Endothelial cell of umbilical vein (primary cell): ENCODE measurements around the gene MFSD1. TPM values are rescaled to one million over a fixed set of nuclear protein-coding genes. Genes with fewer than 3 reads are reported as not detected.

ENCODE experiments used
- BruUV-seq: library from RNA; stranded (reverse); fragments of 400-500 nt; replicated peaks from 2 replicates; lab custom pipeline; 2021; lab: Mats Ljungman, UMichigan
- CTCF ChIA-PET: fragments of 300-600, 350-600 bp; sonication (Branson Sonifier 250); formaldehyde crosslinking; loops from one replicate; lab custom pipeline; 2021; ENCODE audit warnings: antibody characterized with exemption, inconsistent platforms; lab: Charles Lee
- POLR2A ChIA-PET: fragments of 300-600, 350-600 bp; sonication (Branson Sonifier 250); formaldehyde crosslinking; loops from one replicate; lab custom pipeline; 2021; ENCODE audit warnings: antibody characterized with exemption, inconsistent platforms; lab: Charles Lee
- DNase-seq: peaks from one replicate; pipeline ENCODE4 v3.0.0-alpha.2; 2011; ENCODE audit warnings: low read depth, low spot score
- FAIRE-seq: peaks from 2 replicates; lab custom pipeline; 2011; peaks lifted over from hg19 to GRCh38; lab: Jason Lieb, UNC
- H2AFZ ChIP-seq: 2 replicates; pipeline ENCODE4 v1.6.0; 2012; ENCODE audit warnings: low read depth, low read length, control low read depth, inconsistent platforms
- H3K27ac ChIP-seq: 2 replicates; pipeline ENCODE4 v1.5.1; 2011; ENCODE audit warnings: low read depth, mild to moderate bottlenecking, control low read depth, low read length, moderate library complexity; ENCODE audit not compliant: insufficient read depth
- H3K27me3 ChIP-seq, 2 experiments: 2 replicates each; pipeline versions ENCODE4 v1.6.0 to v1.6.1; 2011; ENCODE audit warnings: low read length in 2 of 2, mixed read lengths in 1 of 2; ENCODE audit not compliant: control insufficient read depth in 2 of 2, insufficient read depth in 2 of 2
- H3K36me3 ChIP-seq, 2 experiments: 2 replicates in 1 of 2; 3 replicates in 1 of 2; pipeline ENCODE4 v1.5.1; 2011; ENCODE audit warnings: low read length in 2 of 2, mild to moderate bottlenecking in 1 of 2, moderate library complexity in 1 of 2; ENCODE audit not compliant: control insufficient read depth in 2 of 2, insufficient read depth in 2 of 2; ENCODE audit errors: extremely low read depth in 1 of 2
- H3K4me1 ChIP-seq: 3 replicates; pipeline ENCODE4 v1.5.1; 2011; ENCODE audit warnings: mild to moderate bottlenecking, low read length; ENCODE audit not compliant: control insufficient read depth, insufficient read depth; ENCODE audit errors: extremely low read depth
- H3K4me2 ChIP-seq: 2 replicates; pipeline ENCODE4 v1.6.1; 2011; ENCODE audit warnings: low read length, control low read depth, mixed read lengths; ENCODE audit not compliant: insufficient read depth
- H3K4me3 ChIP-seq, 3 experiments: fragments of 200-600 bp in 1 of 3; sonication (generic), shearing (Covaris generic) in 1 of 3; replicated peaks in 1 of 3; 2 replicates each; pipeline ENCODE4 v1.5.1; 2011 to 2016; ENCODE audit warnings: control low read depth in 3 of 3, low read length in 3 of 3, mild to moderate bottlenecking in 2 of 3, inconsistent platforms in 1 of 3, low read depth in 1 of 3, moderate library complexity in 1 of 3; ENCODE audit not compliant: insufficient read depth in 1 of 3
- H3K79me2 ChIP-seq: 2 replicates; pipeline ENCODE4 v1.6.0; 2012; ENCODE audit warnings: low read length, inconsistent platforms; ENCODE audit not compliant: control insufficient read depth, insufficient read depth
- H3K9ac ChIP-seq: replicated peaks from 2 replicates; pipeline ENCODE3; 2011; ENCODE audit warnings: low read length, control low read depth; ENCODE audit not compliant: insufficient read depth; ENCODE audit errors: extremely low read depth
- H3K9me1 ChIP-seq: replicated peaks from 3 replicates; pipeline ENCODE4 v1.6.0; 2011; ENCODE audit warnings: mild to moderate bottlenecking, low read length; ENCODE audit not compliant: control insufficient read depth, insufficient read depth; ENCODE audit errors: extremely low read depth
- H3K9me3 ChIP-seq: replicated peaks from 2 replicates; pipeline ENCODE4 v1.5.1; 2012; ENCODE audit warnings: low read length, inconsistent platforms; ENCODE audit not compliant: control insufficient read depth, insufficient read depth
- H4K20me1 ChIP-seq: replicated peaks from 2 replicates; pipeline ENCODE3; 2011; ENCODE audit warnings: mild to moderate bottlenecking, low read length; ENCODE audit not compliant: control insufficient read depth, insufficient read depth; ENCODE audit errors: extremely low read depth
- CTCF ChIP-seq, 2 donors: IDR thresholded peaks; 1 replicate in 1 of 2; 2 replicates in 1 of 2; pipeline ENCODE4 v1.5.1; 2011; ENCODE audit warnings: low read length in 2 of 2, mild to moderate bottlenecking in 2 of 2, moderate library complexity in 2 of 2, control low read depth in 1 of 2, inconsistent platforms in 1 of 2, low read depth in 1 of 2; ENCODE audit not compliant: insufficient read depth in 1 of 2; ENCODE audit errors: extremely low read depth in 1 of 2
- EZH2 ChIP-seq: IDR thresholded peaks from 2 replicates; pipeline ENCODE4 v1.6.1; 2012; ENCODE audit warnings: borderline replicate concordance, low read depth, mild to moderate bottlenecking, moderate library complexity, low read length, inconsistent platforms; ENCODE audit not compliant: severe bottlenecking
- FOS ChIP-seq: IDR thresholded peaks from 2 replicates; pipeline ENCODE4 v1.6.1; 2011; ENCODE audit warnings: mild to moderate bottlenecking, low read length, moderate library complexity, borderline replicate concordance; ENCODE audit not compliant: insufficient read depth
- GATA2 ChIP-seq: IDR thresholded peaks from 2 replicates; pipeline ENCODE4 v1.7.0; 2011; ENCODE audit warnings: low read depth, mild to moderate bottlenecking, moderate library complexity, mixed read lengths, low read length; ENCODE audit not compliant: insufficient read length, insufficient read depth
- JUN ChIP-seq: IDR thresholded peaks from 2 replicates; pipeline ENCODE4 v1.6.1; 2011; ENCODE audit warnings: borderline replicate concordance, low read depth; ENCODE audit not compliant: insufficient read length, insufficient read depth
- MAX ChIP-seq: IDR thresholded peaks from 2 replicates; pipeline ENCODE4 v1.6.1; 2011; ENCODE audit not compliant: insufficient read depth, insufficient read length
- MYC ChIP-seq: IDR thresholded peaks from one replicate; pipeline ENCODE4 v1.6.1; 2011; ENCODE audit warnings: mild to moderate bottlenecking, low read depth, low read length
- POLR2A ChIP-seq: IDR thresholded peaks from 2 replicates; pipeline ENCODE4 v1.6.1; 2012; ENCODE audit warnings: low read depth, mild to moderate bottlenecking, control low read depth, low read length
- POLR2AphosphoS5 ChIP-seq: IDR thresholded peaks from 2 replicates; pipeline ENCODE4 v1.6.1; 2012; ENCODE audit warnings: low read depth, mild to moderate bottlenecking, control low read depth, low read length, moderate library complexity; ENCODE audit not compliant: insufficient read depth
- dilution Hi-C: fragments of 300-500 bp; cut with MboI; formaldehyde crosslinking; loops from one replicate; pipeline ENCODE4 v1.15.0; 2019; ENCODE audit warnings: low sequenced_read_pairs; ENCODE audit not compliant: extremely low pct_ligation_motif_present
- intact Hi-C: fragments of 100-400 bp; cut with micrococcal nuclease; formaldehyde crosslinking; loops from one replicate; pipeline ENCODE4 v1.10.0; 2022
- polyA plus RNA-seq, 4 experiments: library from polyadenylated mRNA; depleted of rRNA in 3 of 4; stranded (reverse) in 3 of 4; unstranded in 1 of 4; fragments of >200 nt; gene quantifications; 2 replicates each; pipeline versions ENCODE4 v1.2.1 to v1.2.3, GENCODE V29; 2011 to 2012; ENCODE audit warnings: missing spikeins in 1 of 4
- total RNA-seq: library from RNA; stranded (reverse); gene quantifications from 2 replicates; pipeline ENCODE4 v1.2.3, GENCODE V29; 2021

Gene MFSD1
- total and polyA plus RNA-seq, 2 donors (not counting 3 experiments of a cell fraction or from before 2014, with no cell fraction given), result 38.2 to 65.1 TPM

GRCh38 chr3:158839966-158840365, 38.1 kb downstream of the MFSD1 start:
- Histone ChIP-seq H3K27ac (no peak overlapping the region), H3K36me3 (no peaks in the 10 kb centered on the region), H3K27me3 (no peaks in the 10 kb centered on the region), H3K9me1 (no peaks in the 10 kb centered on the region), H3K4me2 (no peak overlapping the region), H3K4me1 (no peaks in the 10 kb centered on the region), H3K9me3 (no peaks in the 10 kb centered on the region), H3K79me2 (no peaks in the 10 kb centered on the region), H3K4me3 (no peak overlapping the region), H2AFZ (no peak overlapping the region), H3K9ac (no peak overlapping the region), H4K20me1 (no peaks in the 10 kb centered on the region)
- intact Hi-C loops, result loop anchor here (10.0 kb wide), 2 partner anchors 315 to 745 kb away; no protein-coding TSS in a partner anchor
- FAIRE-seq (no peak), DNase-seq (no peak)
- POLR2A ChIA-PET, result no interaction called here
- dilution Hi-C loops, result no loop called here
- TF ChIP-seq CTCF (IDR thresholded peaks at IDR 0.05; ENCODE audit: extremely low read depth in 1 of 2, insufficient read depth in 1 of 2, low read depth in 1 of 2, low read length in 2 of 2) (no peak), POLR2AphosphoS5 (no peak), MAX (no peak), JUN (no peak), MYC (no peak), FOS (no peak), EZH2 (no peak), GATA2 (no peak), POLR2A (no peak)
- BruUV-seq, result no TSS peak
- CTCF ChIA-PET, result interaction anchor here (1.2 to 3.1 kb wide), 3 partner anchors 420 kb away, joined by 4 to 11 read pairs (median 6); no protein-coding TSS in a partner anchor
